Ishikawa (cell line): ENCODE results near the gene ACADSB.

ENCODE experiments used
- CEBPB ChIP-seq: IDR thresholded peaks from 2 replicates; pipeline ENCODE4 v1.6.1; 2012
- CREB1 ChIP-seq: IDR thresholded peaks from 2 replicates; pipeline ENCODE4 v1.6.1; 2012; ENCODE audit warnings: low read depth
- EGR1 ChIP-seq: IDR thresholded peaks from 2 replicates; pipeline ENCODE4 v1.6.1; 2012
- EP300 ChIP-seq: IDR thresholded peaks from 2 replicates; pipeline ENCODE4 v1.6.1; 2012; ENCODE audit warnings: borderline replicate concordance
- FOXM1 ChIP-seq: IDR thresholded peaks from 2 replicates; pipeline ENCODE4 v1.6.1; 2012; ENCODE audit warnings: low read depth, borderline replicate concordance
- NFIC ChIP-seq: IDR thresholded peaks from 2 replicates; pipeline ENCODE4 v1.6.1; 2012
- RAD21 ChIP-seq: IDR thresholded peaks from 2 replicates; pipeline ENCODE4 v1.6.1; 2012; ENCODE audit warnings: low read depth
- TAF1 ChIP-seq: IDR thresholded peaks from 2 replicates; pipeline ENCODE4 v1.6.1; 2012; ENCODE audit warnings: low read depth, mild to moderate bottlenecking
- TCF12 ChIP-seq: IDR thresholded peaks from 2 replicates; pipeline ENCODE4 v1.6.1; 2012; ENCODE audit warnings: low read depth
- TEAD4 ChIP-seq: IDR thresholded peaks from 2 replicates; pipeline ENCODE4 v1.6.1; 2012
- YY1 ChIP-seq: IDR thresholded peaks from 2 replicates; pipeline ENCODE4 v1.6.1; 2012; ENCODE audit warnings: low read depth
- ZBTB7A ChIP-seq: IDR thresholded peaks from 2 replicates; pipeline ENCODE4 v1.6.1; 2012; ENCODE audit warnings: low read depth
- TF ChIP-seq, protein P1 (sequence below): IDR thresholded peaks from 2 replicates; pipeline ENCODE4 v1.6.1; 2012
- TF ChIP-seq, protein P2 (sequence below): IDR thresholded peaks from 2 replicates; pipeline ENCODE4 v1.6.1; 2012; ENCODE audit warnings: low read depth, mild to moderate bottlenecking
- TF ChIP-seq, protein P3 (sequence below): IDR thresholded peaks from 2 replicates; pipeline ENCODE4 v1.6.1; 2012

Gene ACADSB

DNA sequence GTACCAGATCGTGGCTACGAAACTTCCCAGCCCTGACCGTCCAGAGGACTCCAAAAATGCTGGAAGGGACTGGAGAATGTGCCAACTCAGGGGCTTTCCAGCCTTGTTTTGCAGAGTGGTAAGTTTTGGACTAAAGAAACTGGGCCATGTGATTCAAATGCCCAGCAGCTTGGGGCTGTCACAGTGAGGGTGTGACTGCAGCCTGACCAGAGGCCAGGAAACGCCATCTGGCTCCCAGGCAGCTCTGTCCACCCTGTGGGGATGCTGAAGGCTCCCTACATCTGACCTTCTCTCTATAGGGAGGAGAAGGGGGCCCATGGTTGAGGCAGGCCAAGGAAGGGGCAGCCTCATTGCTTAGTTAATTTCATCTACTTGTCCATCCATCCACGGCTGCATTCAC, 65.4 kb downstream of the ACADSB start:
- TF ChIP-seq EGR1: no peak
- no peak for TF ChIP-seq TAF1
- TF ChIP-seq ZBTB7A: no peak
- TF ChIP-seq, protein P1, sequence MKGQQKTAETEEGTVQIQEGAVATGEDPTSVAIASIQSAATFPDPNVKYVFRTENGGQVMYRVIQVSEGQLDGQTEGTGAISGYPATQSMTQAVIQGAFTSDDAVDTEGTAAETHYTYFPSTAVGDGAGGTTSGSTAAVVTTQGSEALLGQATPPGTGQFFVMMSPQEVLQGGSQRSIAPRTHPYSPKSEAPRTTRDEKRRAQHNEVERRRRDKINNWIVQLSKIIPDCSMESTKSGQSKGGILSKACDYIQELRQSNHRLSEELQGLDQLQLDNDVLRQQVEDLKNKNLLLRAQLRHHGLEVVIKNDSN: no peak
- TF ChIP-seq, protein P2, sequence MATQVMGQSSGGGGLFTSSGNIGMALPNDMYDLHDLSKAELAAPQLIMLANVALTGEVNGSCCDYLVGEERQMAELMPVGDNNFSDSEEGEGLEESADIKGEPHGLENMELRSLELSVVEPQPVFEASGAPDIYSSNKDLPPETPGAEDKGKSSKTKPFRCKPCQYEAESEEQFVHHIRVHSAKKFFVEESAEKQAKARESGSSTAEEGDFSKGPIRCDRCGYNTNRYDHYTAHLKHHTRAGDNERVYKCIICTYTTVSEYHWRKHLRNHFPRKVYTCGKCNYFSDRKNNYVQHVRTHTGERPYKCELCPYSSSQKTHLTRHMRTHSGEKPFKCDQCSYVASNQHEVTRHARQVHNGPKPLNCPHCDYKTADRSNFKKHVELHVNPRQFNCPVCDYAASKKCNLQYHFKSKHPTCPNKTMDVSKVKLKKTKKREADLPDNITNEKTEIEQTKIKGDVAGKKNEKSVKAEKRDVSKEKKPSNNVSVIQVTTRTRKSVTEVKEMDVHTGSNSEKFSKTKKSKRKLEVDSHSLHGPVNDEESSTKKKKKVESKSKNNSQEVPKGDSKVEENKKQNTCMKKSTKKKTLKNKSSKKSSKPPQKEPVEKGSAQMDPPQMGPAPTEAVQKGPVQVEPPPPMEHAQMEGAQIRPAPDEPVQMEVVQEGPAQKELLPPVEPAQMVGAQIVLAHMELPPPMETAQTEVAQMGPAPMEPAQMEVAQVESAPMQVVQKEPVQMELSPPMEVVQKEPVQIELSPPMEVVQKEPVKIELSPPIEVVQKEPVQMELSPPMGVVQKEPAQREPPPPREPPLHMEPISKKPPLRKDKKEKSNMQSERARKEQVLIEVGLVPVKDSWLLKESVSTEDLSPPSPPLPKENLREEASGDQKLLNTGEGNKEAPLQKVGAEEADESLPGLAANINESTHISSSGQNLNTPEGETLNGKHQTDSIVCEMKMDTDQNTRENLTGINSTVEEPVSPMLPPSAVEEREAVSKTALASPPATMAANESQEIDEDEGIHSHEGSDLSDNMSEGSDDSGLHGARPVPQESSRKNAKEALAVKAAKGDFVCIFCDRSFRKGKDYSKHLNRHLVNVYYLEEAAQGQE: no peak
- no peak for TF ChIP-seq RAD21
- TF ChIP-seq NFIC: no peak
- no peak for TF ChIP-seq EP300
- TF ChIP-seq CREB1: no peak
- TF ChIP-seq, protein P3, sequence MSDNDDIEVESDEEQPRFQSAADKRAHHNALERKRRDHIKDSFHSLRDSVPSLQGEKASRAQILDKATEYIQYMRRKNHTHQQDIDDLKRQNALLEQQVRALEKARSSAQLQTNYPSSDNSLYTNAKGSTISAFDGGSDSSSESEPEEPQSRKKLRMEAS: no peak
- TF ChIP-seq TEAD4: no peak
- no peak for TF ChIP-seq FOXM1
- TF ChIP-seq YY1: no peak
- TF ChIP-seq TCF12: no peak
- TF ChIP-seq CEBPB: no peak

DNA sequence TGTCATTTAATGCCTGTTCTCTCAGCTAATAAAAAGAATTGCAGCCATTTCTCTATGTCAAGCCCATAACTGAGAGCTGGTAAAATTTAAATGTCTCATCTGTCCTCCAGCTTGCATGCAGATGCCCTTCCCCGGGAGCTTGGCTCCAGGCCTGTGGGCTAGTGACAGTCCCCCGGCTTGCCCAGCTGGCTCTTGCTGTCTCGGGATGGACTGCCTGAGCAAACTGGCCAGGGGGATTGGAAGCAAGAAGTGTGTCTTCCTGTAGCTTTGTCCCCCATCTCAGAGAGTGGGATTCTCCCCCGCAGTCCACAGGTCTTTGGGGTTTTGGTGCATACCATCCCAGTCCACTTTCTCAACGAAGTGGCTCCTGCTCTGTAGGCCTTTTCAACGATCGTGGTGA, 73.1 kb downstream of the ACADSB start:
- TF ChIP-seq ZBTB7A (no peak), EGR1 (no peak), EP300 (no peak), RAD21 (no peak), NFIC (no peak), YY1 (no peak), CREB1 (no peak), TAF1 (no peak), FOXM1 (no peak), TCF12 (no peak), TEAD4 (no peak), CEBPB (no peak)
- TF ChIP-seq, protein P1: no peak
- TF ChIP-seq, protein P3: no peak
- TF ChIP-seq, protein P2: no peak

DNA sequence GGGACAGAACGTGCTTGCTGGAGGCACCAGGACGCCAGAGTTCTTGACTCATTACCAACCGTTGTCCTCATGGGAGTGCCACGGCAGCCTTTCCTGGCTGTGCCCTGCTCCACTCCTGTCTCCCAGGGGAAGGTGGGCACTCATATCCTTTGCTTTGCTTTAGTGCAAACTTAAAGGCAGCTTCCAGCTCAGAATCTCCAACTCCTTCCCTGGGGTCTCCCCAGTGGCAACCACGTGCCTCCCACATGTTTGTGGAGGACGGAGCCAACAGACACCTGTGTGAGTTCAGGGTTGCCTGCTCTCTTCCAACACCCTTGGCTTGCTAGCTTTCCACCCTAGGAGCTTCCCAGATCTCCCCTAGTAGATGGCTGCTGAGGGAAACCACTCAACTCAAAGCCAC, 75.0 kb downstream of the ACADSB start:
- TF ChIP-seq, protein P1: no peak
- TF ChIP-seq EP300 (no peak), CREB1 (no peak), CEBPB (no peak), FOXM1 (no peak), RAD21 (no peak), NFIC (no peak), YY1 (no peak)

DNA sequence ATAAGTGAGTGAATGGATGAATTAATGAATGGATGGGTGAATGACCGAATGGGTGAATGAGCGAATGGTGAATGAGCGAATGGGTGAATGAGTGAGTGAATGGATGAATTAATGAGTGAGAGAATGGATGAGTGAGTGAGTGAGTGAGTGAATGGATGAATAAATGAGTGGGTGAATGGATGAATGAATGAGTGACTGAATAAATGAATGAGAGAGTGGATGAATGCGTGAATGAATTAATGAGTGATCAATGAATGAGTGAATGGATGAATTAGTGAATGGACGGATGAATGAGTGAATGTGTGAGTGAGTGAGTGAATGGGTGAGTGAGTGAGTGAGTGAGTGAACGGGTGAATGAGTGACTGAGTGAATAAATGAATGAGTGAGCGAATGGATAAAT, 77.5 kb downstream of the ACADSB start:
- no peak for TF ChIP-seq EGR1
- no peak for TF ChIP-seq YY1
- TF ChIP-seq, protein P2: no peak
- TF ChIP-seq TCF12: no peak
- no peak for TF ChIP-seq CEBPB
- TF ChIP-seq ZBTB7A: no peak
- TF ChIP-seq, protein P3: no peak
- TF ChIP-seq FOXM1: no peak
- no peak for TF ChIP-seq TAF1
- no peak for TF ChIP-seq NFIC
